K562 (cell line): ENCODE results near the gene WDPCP.

Experiments used
- BRCA1 ChIP-seq, 2 experiments: fragments of 450-650 bp in 1 of 2; sonication (generic) in 1 of 2; formaldehyde crosslinking in 1 of 2; IDR thresholded peaks; 2 replicates each; pipeline versions ENCODE4 v1.5.0 to v1.6.1; 2017 to 2020; ENCODE audit warnings: mild to moderate bottlenecking in 1 of 2, missing genetic modification reagents in 1 of 2
- CEBPB ChIP-seq: fragments of 450-650 bp; IDR thresholded peaks from 2 replicates; pipeline ENCODE4 v1.6.1; 2016; ENCODE audit warnings: missing genetic modification characterization, missing compliant biosample characterization
- CTCF ChIP-seq, 3 experiments: IDR thresholded peaks in 2 of 3; conservative IDR thresholded peaks in 1 of 3; 2 replicates each; pipeline ENCODE4 v1.5.1; 2011 to 2012; ENCODE audit warnings: low read length in 3 of 3, mild to moderate bottlenecking in 3 of 3, control low read depth in 2 of 3, improper control_type of control experiment in 1 of 3, inconsistent platforms in 1 of 3, low read depth in 1 of 3, mixed read lengths in 1 of 3, moderate library complexity in 1 of 3; ENCODE audit not compliant: insufficient read depth in 2 of 3
- ELK1 ChIP-seq: sonication (generic); formaldehyde crosslinking; IDR thresholded peaks from 2 replicates; pipeline ENCODE4 v1.8.1; 2022; ENCODE audit warnings: missing genetic modification reagents
- NONO ChIP-seq, 2 experiments: fragments of 200-400 bp in 1 of 2; fragments of 450-650 bp in 1 of 2; formaldehyde crosslinking in 1 of 2; IDR thresholded peaks; 2 replicates each; pipeline ENCODE4 v1.6.1; 2017; ENCODE audit warnings: low read depth in 2 of 2, mild to moderate bottlenecking in 2 of 2, moderate library complexity in 2 of 2, low read length in 1 of 2
- RAD21 ChIP-seq, 2 experiments: fragments of 250-450 bp in 1 of 2; fragments of 450-650 bp in 1 of 2; sonication (Bioruptor Pico) in 1 of 2; formaldehyde crosslinking in 1 of 2; IDR thresholded peaks in 1 of 2; conservative IDR thresholded peaks in 1 of 2; 2 replicates each; pipeline versions ENCODE4 v1.4.0 to v1.8.0; 2020 to 2022; ENCODE audit warnings: mild to moderate bottlenecking in 2 of 2, moderate library complexity in 1 of 2
- RNF2 ChIP-seq: sonication (generic); IDR thresholded peaks from 2 replicates; pipeline ENCODE4 v1.6.1; 2016
- SREBF2 ChIP-seq: sonication (generic); formaldehyde crosslinking; IDR thresholded peaks from 2 replicates; pipeline ENCODE4 v1.4.0; 2020; ENCODE audit warnings: mild to moderate bottlenecking, missing genetic modification reagents
- SRF ChIP-seq, 2 experiments: fragments of 250-450, 450-650 bp in 1 of 2; sonication (Bioruptor Pico) in 1 of 2; sonication (generic) in 1 of 2; formaldehyde crosslinking; IDR thresholded peaks; 2 replicates each; pipeline versions ENCODE4 v1.5.0 to v1.5.1; 2020 to 2022; ENCODE audit warnings: mild to moderate bottlenecking in 1 of 2, missing genetic modification reagents in 1 of 2
- TAF1 ChIP-seq: IDR thresholded peaks from 2 replicates; pipeline ENCODE4 v1.6.1; 2011; ENCODE audit warnings: mild to moderate bottlenecking, low read length, moderate library complexity; ENCODE audit not compliant: insufficient read depth, control insufficient read depth, severe bottlenecking; ENCODE audit errors: extremely low read depth
- ZNF311 ChIP-seq: fragments of 250-450 bp; sonication (Bioruptor Pico); IDR thresholded peaks from 2 replicates; pipeline ENCODE4 v1.4.0; 2020; ENCODE audit warnings: mild to moderate bottlenecking, moderate library complexity

GRCh38 chr2:63320669-63321068 is 267.6 kb downstream of the WDPCP start:
- TF ChIP-seq SREBF2 (CRISPR knock-in tag): no peak
- TF ChIP-seq NONO (IDR thresholded peaks at IDR 0.05; ENCODE audit: low read depth in 2 of 2, low read length in 1 of 2): no peak
- TF ChIP-seq CTCF (IDR thresholded peaks at IDR 0.05 in 2 of 3, conservative IDR thresholded peaks at IDR 0.05 in 1 of 3; ENCODE audit: insufficient read depth in 2 of 3, low read depth in 1 of 3, low read length in 3 of 3): no peak
- no peak for TF ChIP-seq CEBPB
- no peak for TF ChIP-seq SRF (CRISPR knock-in tag; IDR thresholded peaks at IDR 0.05)
- TF ChIP-seq TAF1: no peak
- no peak for TF ChIP-seq RAD21 (CRISPR knock-in tag; conservative IDR thresholded peaks at IDR 0.05 in 1 of 2, IDR thresholded peaks at IDR 0.05 in 1 of 2)
- no peak for TF ChIP-seq ELK1 (CRISPR knock-in tag)
- no peak for TF ChIP-seq BRCA1 (IDR thresholded peaks at IDR 0.05)
- no peak for TF ChIP-seq BRCA1 (CRISPR knock-in tag; IDR thresholded peaks at IDR 0.05)
- no peak for TF ChIP-seq RNF2
- TF ChIP-seq ZNF311 (CRISPR knock-in tag): no peak
